Esophagus muscularis mucosa (tissue), 3 donors: ENCODE measurements around the gene LLGL1.

Experiments
- CTCF ChIP-seq, 3 experiments: fragments of 200-600 bp in 2 of 3; fragments of 450-650 bp in 1 of 3; sonication (generic) in 2 of 3; IDR thresholded peaks; one replicate each; pipeline ENCODE4 v1.5.1; 2017 to 2019; ENCODE audit warnings: antibody characterized with exemption in 3 of 3, mild to moderate bottlenecking in 2 of 3, moderate library complexity in 1 of 3
- EP300 ChIP-seq: sonication (generic); formaldehyde crosslinking; IDR thresholded peaks from one replicate; pipeline ENCODE4 v1.6.1; 2017; ENCODE audit warnings: antibody characterized with exemption

- TF ChIP-seq CTCF (IDR thresholded peaks at IDR 0.05) (no peak), EP300 (no peak)
Observed at GRCh38 chr17:18238299-18238698, 12.9 kb downstream of the LLGL1 start.
